IPS-NIHi11 (cell line): ENCODE measurements around the gene AHR.
A peak's percentile ranks its signal among the peaks of the same experiment; 100 is the strongest.

Experiments
- DNase-seq: peaks from one replicate; pipeline ENCODE4 v3.0.0; 2012; ENCODE audit warnings: mixed read lengths, low spot score

Gene AHR

GRCh38 chr7:17304926-17305325 lies 6.5 kb downstream of the AHR start:
- no peak for DNase-seq

GRCh38 chr7:17305387-17306171 lies 7.1 kb downstream of the AHR start:
- DNase-seq = no peak

GRCh38 chr7:17307000-17307399 lies 8.5 kb downstream of the AHR start:
- no peak for DNase-seq

DNA sequence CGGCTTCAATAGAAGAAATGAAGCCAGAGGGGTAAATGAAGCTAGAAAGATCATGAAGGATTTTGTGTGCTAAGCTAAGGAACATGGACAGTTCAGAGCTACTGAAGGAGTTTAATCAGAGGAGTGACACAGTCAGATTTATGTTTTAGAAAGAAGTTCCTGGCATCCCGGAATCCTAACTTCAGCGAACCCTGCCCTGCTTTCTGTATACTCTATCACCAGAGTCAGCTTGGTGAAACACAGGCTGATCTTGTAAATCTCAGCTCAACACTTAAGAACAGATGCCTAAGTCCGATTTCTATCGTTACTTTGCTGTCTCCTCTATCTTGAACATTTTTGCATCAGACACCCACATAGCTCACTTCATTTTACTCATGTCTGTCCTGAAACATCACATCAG lies 9.1 kb downstream of the AHR start:
- no peak for DNase-seq

DNA sequence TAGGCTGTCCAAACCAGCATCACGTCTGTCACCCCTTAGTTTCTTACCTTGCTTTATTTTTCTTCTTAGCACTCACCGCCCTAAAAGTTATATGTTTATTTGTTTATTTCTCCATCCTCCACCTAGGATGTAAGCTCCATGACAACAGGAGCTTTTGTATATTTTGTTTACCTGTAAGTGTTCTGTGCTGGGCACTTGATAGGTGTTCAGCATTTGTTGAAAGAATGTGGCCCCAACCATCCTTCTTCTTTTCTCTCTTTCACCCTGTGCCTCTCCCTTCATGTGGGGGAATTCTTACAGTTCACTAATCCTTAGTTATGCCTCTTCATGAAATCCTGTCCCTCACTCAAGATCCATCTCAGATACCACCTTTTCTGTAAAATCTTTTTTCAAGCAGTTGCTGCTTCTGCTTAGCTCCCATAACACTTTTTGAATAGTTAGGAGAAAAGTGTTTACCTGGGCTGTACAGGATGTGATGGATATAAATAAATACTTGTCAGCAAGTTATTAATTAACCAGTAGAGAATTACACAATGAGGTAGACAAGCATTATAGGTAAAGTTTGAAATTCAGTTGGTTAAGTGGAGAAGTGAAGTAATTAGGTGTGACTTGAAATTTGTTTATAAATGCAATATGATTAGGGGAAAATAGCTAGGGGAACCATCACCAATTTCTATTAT lies 9.7 kb downstream of the AHR start:
- DNase-seq = no peak

DNA sequence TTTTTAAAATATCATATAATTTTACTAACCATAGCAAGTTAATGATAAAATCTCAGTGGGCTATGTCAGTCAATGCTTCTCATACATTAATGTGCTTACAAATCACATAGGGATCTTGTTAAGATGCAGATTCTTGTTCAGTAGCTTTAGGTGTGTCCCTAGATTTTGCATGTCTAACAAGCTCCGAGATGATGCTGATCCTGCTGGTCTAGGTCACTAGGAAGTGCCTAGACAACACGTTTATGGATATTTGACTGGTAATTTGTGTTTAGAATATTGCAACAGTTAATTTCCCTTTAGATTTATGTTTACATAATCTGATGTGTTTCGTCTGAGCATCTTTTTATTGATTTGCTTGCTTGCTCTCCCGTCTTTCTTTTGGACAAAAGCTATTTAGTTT lies 12.7 kb downstream of the AHR start:
- no peak for DNase-seq

DNA sequence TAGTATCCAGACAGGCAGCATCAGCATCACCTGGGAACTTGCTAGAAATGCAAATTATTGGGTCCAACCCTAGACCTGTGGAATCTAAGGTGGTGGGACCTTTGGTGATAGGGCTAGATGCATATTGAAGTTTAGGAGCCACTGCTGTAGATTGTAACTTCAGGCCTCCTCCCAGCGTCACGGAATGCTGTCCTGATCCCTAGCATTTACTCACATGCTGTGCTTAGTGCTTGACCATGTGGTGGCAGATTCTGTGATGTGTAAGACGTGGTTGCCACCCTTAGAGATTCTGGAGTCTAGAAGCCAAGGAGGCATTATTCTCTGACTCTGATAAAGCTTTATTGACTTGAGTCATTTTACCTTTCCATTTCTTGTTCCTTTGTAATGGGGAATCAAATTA lies 13.5 kb downstream of the AHR start:
- peak; percentile 21 for DNase-seq

GRCh38 chr7:17312641-17313040 lies 14.2 kb downstream of the AHR start:
- peak; percentile 12 for DNase-seq

DNA sequence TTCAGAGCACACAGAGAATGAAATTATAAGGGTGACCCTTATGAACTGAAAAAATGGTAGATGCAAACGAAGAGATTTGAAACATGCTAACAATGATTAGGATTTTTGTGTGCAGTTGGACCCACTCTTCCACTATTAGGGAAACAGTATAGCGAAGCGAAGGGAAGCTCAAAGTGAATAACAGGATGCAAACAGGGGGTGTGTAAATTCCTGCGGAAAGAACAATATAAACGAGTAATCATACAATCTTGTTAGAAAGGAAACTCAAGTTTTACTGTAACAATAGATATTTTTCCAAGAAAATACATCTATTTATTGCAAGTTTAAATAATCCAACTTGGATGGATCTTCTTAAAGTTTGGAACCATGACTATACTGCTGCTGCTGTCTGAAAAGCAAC lies 14.7 kb downstream of the AHR start:
- DNase-seq = no peak

- no peak for DNase-seq
These were observed 17.5 kb downstream of the AHR start for GRCh38 chr7:17315974-17316373.

DNA sequence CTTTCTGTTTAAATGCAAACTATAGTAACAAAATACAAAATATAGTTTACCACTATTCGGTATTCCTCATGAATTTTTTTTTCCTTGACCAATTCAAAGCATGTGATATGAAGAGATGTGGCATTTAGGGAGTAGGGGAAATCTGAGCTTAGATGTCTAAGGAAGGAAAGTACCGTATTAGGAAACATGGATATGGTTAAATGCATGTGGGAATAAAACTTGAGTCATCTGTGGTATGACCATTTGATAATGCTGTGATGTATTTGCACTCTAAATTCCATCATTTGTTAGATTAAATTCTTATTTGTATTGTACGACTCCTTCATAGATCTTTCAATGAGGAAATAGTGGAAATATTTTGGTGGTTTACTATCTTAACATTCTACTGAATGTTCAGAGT lies 19.7 kb downstream of the AHR start:
- no peak for DNase-seq

GRCh38 chr7:17319164-17320101 lies 21.0 kb downstream of the AHR start:
- no peak for DNase-seq

- no peak for DNase-seq
These were observed 21.6 kb downstream of the AHR start for GRCh38 chr7:17320102-17320497.

GRCh38 chr7:17320657-17321056 lies 22.2 kb downstream of the AHR start:
- DNase-seq = no peak

DNA sequence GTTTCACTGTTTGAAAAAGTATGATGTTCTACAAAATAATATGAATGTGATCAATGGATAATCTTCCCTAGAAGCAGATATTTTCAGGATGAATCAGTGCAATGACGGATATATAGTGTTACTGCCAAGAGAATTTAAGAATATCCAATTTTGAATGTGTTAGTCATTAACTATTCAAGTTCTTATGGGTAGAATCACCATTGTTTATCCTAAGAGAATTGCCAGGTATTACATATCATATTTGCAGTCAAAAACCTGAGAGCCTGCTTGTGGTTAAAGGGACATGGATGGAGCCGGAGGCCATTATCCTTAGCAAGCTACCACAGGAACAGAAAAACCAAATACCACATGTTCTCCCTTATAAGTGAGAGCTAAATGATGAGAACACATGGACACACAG lies 26.9 kb downstream of the AHR start:
- no peak for DNase-seq

DNA sequence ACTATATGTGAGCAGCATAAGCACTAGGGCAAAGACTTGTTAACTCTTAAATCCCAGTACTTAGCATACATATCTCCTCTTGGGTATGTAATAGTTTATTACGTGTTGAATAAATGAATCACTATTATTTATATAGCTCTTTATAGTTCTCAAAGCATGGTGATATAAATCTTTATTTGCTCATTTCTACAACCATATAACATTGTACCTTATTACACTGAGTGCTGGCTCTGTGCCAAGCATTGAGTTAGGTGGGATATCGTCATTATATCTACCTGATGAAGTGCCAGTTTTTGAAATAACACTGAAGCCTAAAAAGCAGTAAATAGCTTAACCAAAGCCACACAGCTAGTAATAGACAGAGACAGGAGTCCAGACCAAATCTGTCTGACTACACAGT lies 27.9 kb downstream of the AHR start:
- DNase-seq = no peak

- no peak for DNase-seq
These were observed 30.2 kb downstream of the AHR start for GRCh38 chr7:17328641-17329040.

GRCh38 chr7:17329440-17329839 lies 31.0 kb downstream of the AHR start:
- DNase-seq = no peak

DNA sequence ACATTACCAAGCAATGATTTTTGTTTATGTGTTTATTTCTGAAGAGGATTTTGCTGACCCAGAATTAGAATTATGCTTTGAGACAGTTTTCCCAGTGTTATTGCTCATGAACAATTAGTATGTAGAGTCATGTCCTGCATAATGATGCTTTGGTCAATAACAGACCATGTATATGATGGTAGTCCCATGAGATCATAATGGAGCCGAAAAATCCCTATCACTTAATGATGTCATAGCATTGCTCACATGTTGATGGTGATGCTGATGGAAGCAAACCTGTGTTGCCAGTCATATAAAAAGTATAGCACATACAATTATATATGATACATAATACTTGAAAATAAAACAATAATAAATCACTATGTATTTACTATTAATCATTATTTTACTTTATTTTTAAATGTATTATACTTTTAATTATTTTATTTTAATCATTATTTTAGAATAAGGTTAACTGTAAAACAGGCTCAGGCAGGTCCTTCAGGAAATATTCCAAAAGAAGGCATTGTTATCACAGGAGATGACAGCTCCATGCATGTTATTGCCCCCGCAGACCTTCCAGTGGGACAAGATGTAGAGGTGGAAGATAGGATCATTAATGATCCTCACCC lies 33.5 kb downstream of the AHR start:
- DNase-seq = no peak

- DNase-seq = no peak
These were observed 34.8 kb downstream of the AHR start for GRCh38 chr7:17333221-17333620.

GRCh38 chr7:17336168-17336567 lies 37.7 kb downstream of the AHR start:
- DNase-seq = no peak

DNA sequence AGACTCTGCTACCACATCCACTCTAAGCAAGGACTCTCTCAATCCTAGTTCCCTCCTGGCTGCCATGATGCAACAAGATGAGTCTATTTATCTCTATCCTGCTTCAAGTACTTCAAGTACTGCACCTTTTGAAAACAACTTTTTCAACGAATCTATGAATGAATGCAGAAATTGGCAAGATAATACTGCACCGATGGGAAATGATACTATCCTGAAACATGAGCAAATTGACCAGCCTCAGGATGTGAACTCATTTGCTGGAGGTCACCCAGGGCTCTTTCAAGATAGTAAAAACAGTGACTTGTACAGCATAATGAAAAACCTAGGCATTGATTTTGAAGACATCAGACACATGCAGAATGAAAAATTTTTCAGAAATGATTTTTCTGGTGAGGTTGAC lies 40.7 kb downstream of the AHR start:
- DNase-seq = no peak
